HepG2 (cell line): ENCODE data around the gene CTU2. TPM values are rescaled to one million over a fixed set of nuclear protein-coding genes. Genes with fewer than 3 reads are reported as not detected.

Experiments
- HDAC6 ChIP-seq: fragments of 200-600 bp; sonication (generic); IDR thresholded peaks from 2 replicates; pipeline ENCODE4 v1.7.0; 2017; ENCODE audit warnings: mild to moderate bottlenecking, antibody characterized with exemption, low read length, low read depth
- RXRA ChIP-seq: sonication (generic); formaldehyde crosslinking; IDR thresholded peaks from 2 replicates; pipeline ENCODE4 v1.5.1; 2020; ENCODE audit warnings: missing genetic modification reagents
- YY1 ChIP-seq: IDR thresholded peaks from 2 replicates; pipeline ENCODE4 v1.6.1; 2011; ENCODE audit warnings: low read length, low read depth, moderate library complexity, mild to moderate bottlenecking; ENCODE audit not compliant: insufficient read depth, insufficient replicate concordance
- ZBTB14 ChIP-seq: sonication (generic); formaldehyde crosslinking; IDR thresholded peaks from 2 replicates; pipeline ENCODE4 v1.4.0; 2020; ENCODE audit warnings: missing genetic modification reagents
- ZNF431 ChIP-seq: sonication (generic); formaldehyde crosslinking; IDR thresholded peaks from 2 replicates; pipeline ENCODE4 v1.9.0; 2022; ENCODE audit warnings: missing genetic modification reagents, low read depth, mild to moderate bottlenecking, borderline replicate concordance
- ZNF704 ChIP-seq: sonication (generic); formaldehyde crosslinking; IDR thresholded peaks from 2 replicates; pipeline ENCODE4 v1.8.1; 2023; ENCODE audit warnings: mild to moderate bottlenecking, inconsistent platforms, moderate library complexity, missing genetic modification reagents, borderline replicate concordance
- ZNF724P ChIP-seq: sonication (generic); formaldehyde crosslinking; IDR thresholded peaks from 2 replicates; pipeline ENCODE4 v1.8.0; 2022; ENCODE audit warnings: missing genetic modification reagents, borderline replicate concordance
- polyA plus RNA-seq, 8 experiments: library from polyadenylated mRNA; depleted of rRNA in 3 of 8; stranded (reverse) in 7 of 8; unstranded in 1 of 8; fragments of >200 nt; fragmentation: Illumina TruSeq in 4 of 8; extraction: Trizol in 4 of 8; gene quantifications; 2 replicates each; pipeline versions ENCODE4 v1.2.1 to v1.2.3, GENCODE V29; 2011 to 2016; ENCODE audit warnings: low read depth in 4 of 8, missing spikeins in 1 of 8, mixed read lengths in 1 of 8; ENCODE audit not compliant: insufficient read depth in 1 of 8
- total RNA-seq, 5 experiments: library from RNA; depleted of rRNA; stranded (reverse); fragments of >200 nt; fragmentation: Illumina TruSeq; extraction: Trizol; gene quantifications; 2 replicates each; pipeline ENCODE4 v1.2.3, GENCODE V29; 2016; ENCODE audit warnings: low read depth in 1 of 5
- TF ChIP-seq, protein P1 (sequence below): sonication (generic); formaldehyde crosslinking; IDR thresholded peaks from 2 replicates; pipeline ENCODE4 v1.4.0; 2020; ENCODE audit warnings: missing genetic modification reagents, borderline replicate concordance
- TF ChIP-seq, protein P2 (sequence below), 2 experiments: fragments of 450-650 bp in 1 of 2; sonication (generic) in 1 of 2; formaldehyde crosslinking; IDR thresholded peaks; 2 replicates each; pipeline versions ENCODE4 v1.5.0 to v1.8.0; 2020 to 2022; ENCODE audit warnings: mild to moderate bottlenecking in 1 of 2, missing genetic modification reagents in 1 of 2

The CTU2 gene
- total and polyA plus RNA-seq, 2 of the 13 experiments (the other 11 are each of a cell fraction or from before 2014, with no cell fraction given), result 13.3 to 21.9 TPM

DNA sequence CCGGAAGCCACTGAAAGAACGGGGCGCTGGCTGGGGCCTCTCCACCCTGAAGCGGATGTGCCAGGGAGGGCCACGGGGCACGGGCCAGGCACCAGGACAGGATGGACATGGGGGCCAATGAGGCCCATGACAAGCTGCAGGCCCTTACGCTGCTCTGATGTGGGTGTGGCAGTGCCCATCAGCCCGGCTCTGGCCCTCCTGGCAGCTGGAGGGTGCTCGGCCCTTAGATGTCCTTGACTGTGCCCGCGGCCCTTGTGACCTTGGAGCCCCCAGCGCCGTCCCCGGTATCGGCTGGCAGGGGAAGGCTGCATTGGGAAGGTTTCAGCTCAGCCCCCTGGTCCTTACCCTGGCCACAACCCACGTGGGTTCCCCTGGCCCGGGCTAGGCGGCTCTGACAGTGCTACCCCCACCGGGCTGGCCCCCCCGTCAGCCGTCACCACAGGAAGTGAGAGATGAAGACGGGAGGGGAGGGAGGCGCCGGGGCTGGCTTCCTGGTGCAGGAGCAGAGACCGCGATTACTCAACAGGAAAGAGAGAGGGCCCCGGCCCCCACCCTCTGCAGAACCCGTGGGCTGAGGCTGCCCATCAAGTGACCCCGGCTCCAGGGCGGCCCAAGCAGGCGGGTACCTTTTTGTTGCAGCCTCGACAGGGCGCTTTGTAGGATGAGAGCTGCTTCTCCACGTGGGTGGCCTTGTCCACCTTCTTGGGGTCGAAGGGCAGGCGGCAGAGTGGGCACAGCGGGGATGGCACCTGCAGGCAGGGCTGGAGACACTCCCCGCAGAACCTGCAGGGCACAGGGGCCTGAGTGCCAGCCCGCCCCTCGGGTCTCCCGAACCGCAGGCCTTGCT is 5.4 kb upstream of the CTU2 start (continued):
- TF ChIP-seq, protein P1, sequence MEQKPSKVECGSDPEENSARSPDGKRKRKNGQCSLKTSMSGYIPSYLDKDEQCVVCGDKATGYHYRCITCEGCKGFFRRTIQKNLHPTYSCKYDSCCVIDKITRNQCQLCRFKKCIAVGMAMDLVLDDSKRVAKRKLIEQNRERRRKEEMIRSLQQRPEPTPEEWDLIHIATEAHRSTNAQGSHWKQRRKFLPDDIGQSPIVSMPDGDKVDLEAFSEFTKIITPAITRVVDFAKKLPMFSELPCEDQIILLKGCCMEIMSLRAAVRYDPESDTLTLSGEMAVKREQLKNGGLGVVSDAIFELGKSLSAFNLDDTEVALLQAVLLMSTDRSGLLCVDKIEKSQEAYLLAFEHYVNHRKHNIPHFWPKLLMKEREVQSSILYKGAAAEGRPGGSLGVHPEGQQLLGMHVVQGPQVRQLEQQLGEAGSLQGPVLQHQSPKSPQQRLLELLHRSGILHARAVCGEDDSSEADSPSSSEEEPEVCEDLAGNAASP, result peak; percentile 72; the same call in 1 of the 2 replicates
- TF ChIP-seq HDAC6 (no peak), ZNF431 (CRISPR knock-in tag) (peak; percentile 89; the same call in 1 of the 2 replicates), ZNF704 (CRISPR knock-in tag) (0 out of 2 replicates have a peak, but pooled peaks have one; percentile 33), ZBTB14 (no peak), ZNF724P (CRISPR knock-in tag) (no peak), RXRA (CRISPR knock-in tag) (peak; percentile 92), YY1 (no peak)
- TF ChIP-seq, protein P2, sequence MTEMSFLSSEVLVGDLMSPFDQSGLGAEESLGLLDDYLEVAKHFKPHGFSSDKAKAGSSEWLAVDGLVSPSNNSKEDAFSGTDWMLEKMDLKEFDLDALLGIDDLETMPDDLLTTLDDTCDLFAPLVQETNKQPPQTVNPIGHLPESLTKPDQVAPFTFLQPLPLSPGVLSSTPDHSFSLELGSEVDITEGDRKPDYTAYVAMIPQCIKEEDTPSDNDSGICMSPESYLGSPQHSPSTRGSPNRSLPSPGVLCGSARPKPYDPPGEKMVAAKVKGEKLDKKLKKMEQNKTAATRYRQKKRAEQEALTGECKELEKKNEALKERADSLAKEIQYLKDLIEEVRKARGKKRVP (CRISPR knock-in tag; IDR thresholded peaks at IDR 0.05), result no peak
